GM21529 (cell line): ENCODE results near the gene SORBS1.

Source experiments
- ATAC-seq: cut with Tn5 transposase; IDR thresholded peaks from one replicate; pipeline ENCODE4 v1.9.1; 2021; ENCODE audit not compliant: unreplicated experiment

The SORBS1 gene

GRCh38 chr10:95330966-95331453 lies 230.2 kb downstream of the SORBS1 start:
- ATAC-seq = no peak

GRCh38 chr10:95329296-95329695 lies 231.9 kb downstream of the SORBS1 start:
- no peak for ATAC-seq

GRCh38 chr10:95328013-95328412 lies 233.2 kb downstream of the SORBS1 start:
- no peak for ATAC-seq

GRCh38 chr10:95327367-95327766 lies 233.8 kb downstream of the SORBS1 start:
- no peak for ATAC-seq

GRCh38 chr10:95326396-95326795 lies 234.8 kb downstream of the SORBS1 start:
- no peak for ATAC-seq

GRCh38 chr10:95325863-95326262 lies 235.3 kb downstream of the SORBS1 start:
- no peak for ATAC-seq

GRCh38 chr10:95324436-95325268 lies 236.5 kb downstream of the SORBS1 start:
- ATAC-seq = no peak

GRCh38 chr10:95321554-95322301 lies 239.4 kb downstream of the SORBS1 start:
- ATAC-seq = no peak

GRCh38 chr10:95319239-95319638 lies 241.9 kb downstream of the SORBS1 start:
- no peak for ATAC-seq

- no peak for ATAC-seq
Measured at GRCh38 chr10:95315509-95315908, 245.7 kb downstream of the SORBS1 start.

GRCh38 chr10:95314192-95314918 lies 246.8 kb downstream of the SORBS1 start:
- no peak for ATAC-seq

GRCh38 chr10:95312986-95313495 lies 248.1 kb downstream of the SORBS1 start:
- ATAC-seq = no peak

- ATAC-seq = no peak
Measured at GRCh38 chr10:95312257-95312656, 248.9 kb downstream of the SORBS1 start.

- ATAC-seq = peak; percentile 65
Measured at GRCh38 chr10:95309958-95310357, 251.2 kb downstream of the SORBS1 start.

- ATAC-seq = no peak
Measured at GRCh38 chr10:95308389-95309302, 252.5 kb downstream of the SORBS1 start.

GRCh38 chr10:95306851-95307250 lies 254.3 kb downstream of the SORBS1 start:
- ATAC-seq = no peak

- no peak for ATAC-seq
Measured at GRCh38 chr10:95306318-95306650, 254.9 kb downstream of the SORBS1 start.

- ATAC-seq = no peak
Measured at GRCh38 chr10:95305606-95306317, 255.4 kb downstream of the SORBS1 start.

- no peak for ATAC-seq
Measured at GRCh38 chr10:95304976-95305375, 256.2 kb downstream of the SORBS1 start.

GRCh38 chr10:95304463-95304862 lies 256.7 kb downstream of the SORBS1 start:
- ATAC-seq = no peak
